Gastrocnemius medialis (tissue), 4 donors: ENCODE results near the gene FOXK1. TPM values are rescaled to one million over a fixed set of nuclear protein-coding genes. Genes with fewer than 3 reads are reported as not detected.
"Not testable (repeated sequence)": the region's sequence is repeated elsewhere in the genome, so short reads cannot be mapped to it uniquely, and the experiment has no call there.

Experiments
- ATAC-seq, 2 donors: fragments of 150-250 bp; one replicate each; pipeline ENCODE4 v1.9.1; 2016
- DNase-seq, 2 donors: peaks; one replicate each; pipeline ENCODE4 v3.0.0-alpha.2; 2019
- H3K27ac ChIP-seq, 4 donors: fragments of 200-600 bp; sonication (generic); 1 replicate in 1 of 4; 2 replicates in 3 of 4; pipeline ENCODE4 v1.5.1; 2016 to 2018; ENCODE audit warnings: mild to moderate bottlenecking in 2 of 4, moderate library complexity in 1 of 4
- H3K27me3 ChIP-seq, 3 donors: fragments of 200-600 bp; sonication (generic) in 2 of 3; 1 replicate in 1 of 3; 2 replicates in 2 of 3; pipeline versions ENCODE4 v1.5.1 to v1.6.0; 2016 to 2019; ENCODE audit warnings: mild to moderate bottlenecking in 1 of 3, moderate library complexity in 1 of 3
- H3K36me3 ChIP-seq, 2 donors: fragments of 200-600 bp; sonication (generic) in 1 of 2; one replicate each; pipeline ENCODE4 v1.5.1; 2017 to 2018
- H3K4me1 ChIP-seq, 2 donors: fragments of 200-600 bp; sonication (generic) in 1 of 2; one replicate each; pipeline ENCODE4 v1.5.1; 2016 to 2017; ENCODE audit warnings: mild to moderate bottlenecking in 2 of 2
- H3K4me3 ChIP-seq, 4 donors: fragments of 200-600 bp; sonication (generic) in 3 of 4; 1 replicate in 1 of 4; 2 replicates in 3 of 4; pipeline ENCODE4 v1.5.1; 2016 to 2019; ENCODE audit warnings: mild to moderate bottlenecking in 2 of 4
- H3K9me3 ChIP-seq, 3 donors: fragments of 200-600 bp; sonication (generic) in 2 of 3; 1 replicate in 1 of 3; 2 replicates in 2 of 3; pipeline ENCODE4 v1.5.1; 2016 to 2019
- CTCF ChIP-seq, 5 experiments: fragments of 450-650 bp in 3 of 5; fragments of 200-600 bp in 2 of 5; sonication (generic) in 2 of 5; IDR thresholded peaks in 4 of 5; conservative IDR thresholded peaks in 1 of 5; 1 replicate in 4 of 5; 2 replicates in 1 of 5; pipeline ENCODE4 v1.5.1; 2016 to 2019; ENCODE audit warnings: antibody characterized with exemption in 5 of 5, mild to moderate bottlenecking in 3 of 5, moderate library complexity in 3 of 5
- POLR2A ChIP-seq, 2 donors: fragments of 450-650 bp; IDR thresholded peaks; one replicate each; pipeline ENCODE4 v1.6.1; 2017; ENCODE audit warnings: antibody characterized with exemption in 2 of 2, mild to moderate bottlenecking in 2 of 2, moderate library complexity in 2 of 2
- in situ Hi-C, 4 donors: fragments of 200-750 bp; cut with MboI; loops; one replicate each; pipeline versions ENCODE4 v1.15.0 to v1.8.0; 2017; ENCODE audit warnings: low sequenced_read_pairs in 4 of 4
- intact Hi-C: fragments of 100-400 bp; cut with DNase I; formaldehyde crosslinking; loops from one replicate; pipeline ENCODE4 v1.15.1; 2023; ENCODE audit warnings: low total_unique reads
- total RNA-seq, 4 donors: library from RNA; depleted of rRNA; stranded (reverse); fragments of >200 nt; gene quantifications; one replicate each; pipeline versions ENCODE4 v1.1.0 to v1.2.3, GENCODE V29; 2016

Gene FOXK1
- total RNA-seq, 4 donors from 2014 or later, result 9.8 to 43.6 (median 18.8) TPM

GRCh38 chr7:4683043-4683883 lies 1.2 kb downstream of the FOXK1 start:
- DNase-seq (peak in 1 of 2 donors; percentile 44), ATAC-seq (peak; percentile 41 to 47)
- peak overlapping the region; percentile 92 to 97 (median 95) for H3K27ac ChIP-seq
- no peaks in the 10 kb centered on the region for H3K27me3 ChIP-seq
- H3K4me3 ChIP-seq, result peak overlapping the region; percentile 76 to 82 (median 80)
- in situ Hi-C loops, result loop anchor here in 3 of 4 donors (5.0 to 10.0 kb wide), 3 partner anchors 51 to 69 kb away; no protein-coding TSS in a partner anchor
- H3K36me3 ChIP-seq, result no peaks in the 10 kb centered on the region
- intact Hi-C loops, result loop anchor here (2.0 to 5.0 kb wide), 2 partner anchors 70 to 94 kb away; partner anchors contain the start of gene AP5Z1
- TF ChIP-seq POLR2A (IDR thresholded peaks at IDR 0.05), result no peak
- no peak for TF ChIP-seq CTCF (IDR thresholded peaks at IDR 0.05 in 4 of 5, conservative IDR thresholded peaks at IDR 0.05 in 1 of 5)
- peaks cover 21 to 34% of the 10 kb centered on the region in 2 donors for H3K4me1 ChIP-seq
- H3K9me3 ChIP-seq, result no peaks in the 10 kb centered on the region

- DNase-seq, result peak; percentile 55 to 61
- no peaks in the 10 kb centered on the region for H3K36me3 ChIP-seq
- in situ Hi-C loops, result loop anchor here in 3 of 4 donors (5.0 to 10.0 kb wide), 3 partner anchors 52 to 68 kb away; no protein-coding TSS in a partner anchor
- intact Hi-C loops, result loop anchor here (2.0 to 5.0 kb wide), 3 partner anchors 61 to 93 kb away; partner anchors contain the start of gene AP5Z1
- peak overlapping the region; percentile 92 to 97 (median 95) for H3K27ac ChIP-seq
- H3K27me3 ChIP-seq, result no peaks in the 10 kb centered on the region
- H3K9me3 ChIP-seq, result no peaks in the 10 kb centered on the region
- peaks cover 22 to 42% of the 10 kb centered on the region in 2 donors for H3K4me1 ChIP-seq
- peak overlapping the region; percentile 76 to 82 (median 80) for H3K4me3 ChIP-seq
- TF ChIP-seq POLR2A (IDR thresholded peaks at IDR 0.05), result peak; percentile 21 to 24
- TF ChIP-seq CTCF (IDR thresholded peaks at IDR 0.05 in 4 of 5, conservative IDR thresholded peaks at IDR 0.05 in 1 of 5), result peak in 2 of 5 experiments; percentile 9 to 30
- peak; percentile 51 to 57 for ATAC-seq
These were observed 1.9 kb downstream of the FOXK1 start for GRCh38 chr7:4683884-4684565.

GRCh38 chr7:4684846-4685245 lies 2.8 kb downstream of the FOXK1 start:
- Histone ChIP-seq H3K27ac (peak overlapping the region; percentile 92 to 97 (median 95)), H3K4me3 (peak overlapping the region in 2 of 4 donors; percentile 80 to 82), H3K27me3 (no peaks in the 10 kb centered on the region), H3K4me1 (peaks cover 30 to 50% of the 10 kb centered on the region in 2 donors), H3K9me3 (no peaks in the 10 kb centered on the region), H3K36me3 (no peaks in the 10 kb centered on the region)
- intact Hi-C loops, result loop anchor here (2.0 to 5.0 kb wide), 2 partner anchors 60 to 92 kb away; partner anchors contain the start of gene AP5Z1
- in situ Hi-C loops, result loop anchor here in 3 of 4 donors (5.0 to 10.0 kb wide), 3 partner anchors 53 to 67 kb away; no protein-coding TSS in a partner anchor
- ATAC-seq, result no peak
- TF ChIP-seq POLR2A (IDR thresholded peaks at IDR 0.05) (no peak), CTCF (IDR thresholded peaks at IDR 0.05 in 4 of 5, conservative IDR thresholded peaks at IDR 0.05 in 1 of 5) (no peak)
- no peak for DNase-seq

- peak overlapping the region in 3 of 4 donors; percentile 92 to 97 (median 95) for H3K27ac ChIP-seq
These were observed 3.6 kb downstream of the FOXK1 start for GRCh38 chr7:4685676-4686075.

More at GRCh38 chr7:4685676-4686075, 3.6 kb downstream of the FOXK1 start:
- H3K27me3 ChIP-seq, DNase-seq, H3K36me3 ChIP-seq, H3K4me3 ChIP-seq, H3K9me3 ChIP-seq, ATAC-seq: not testable (repeated sequence)
- intact Hi-C loops, result loop anchor here (2.0 kb wide), 1 partner anchor 59 kb away; no protein-coding TSS in a partner anchor
- in situ Hi-C loops, result loop anchor here in 2 of 4 donors (10.0 kb wide), 1 partner anchor 59 kb away; no protein-coding TSS in a partner anchor
- H3K4me1 ChIP-seq, result peaks cover 38 to 59% of the 10 kb centered on the region in 2 donors
